Mucosa of descending colon (tissue), 3 donors: ENCODE results near the gene COMMD4. TPM values are rescaled to one million over a fixed set of nuclear protein-coding genes. Genes with fewer than 3 reads are reported as not detected.
"Not testable (repeated sequence)": the region's sequence is repeated elsewhere in the genome, so short reads cannot be mapped to it uniquely, and the experiment has no call there.

Source experiments
- ATAC-seq: fragments of 200-7000 bp; cut with Tn5 transposase; one replicate; pipeline ENCODE4 v1.9.1; 2020; ENCODE audit warnings: mild to moderate bottlenecking, moderate library complexity
- DNase-seq, 3 donors: peaks; one replicate each; pipeline ENCODE4 v3.0.0-alpha.2; 2020
- H3K36me3 ChIP-seq: fragments of 200-600 bp; one replicate; pipeline ENCODE4 v1.8.0; 2021; ENCODE audit warnings: low read depth, mild to moderate bottlenecking
- H3K4me1 ChIP-seq: fragments of 200-600 bp; one replicate; pipeline ENCODE4 v1.8.0; 2021; ENCODE audit warnings: low read depth, mild to moderate bottlenecking
- H3K4me3 ChIP-seq: fragments of 200-600 bp; one replicate; pipeline ENCODE4 v1.8.0; 2021; ENCODE audit warnings: mild to moderate bottlenecking
- H3K9me3 ChIP-seq: fragments of 200-600 bp; one replicate; pipeline ENCODE4 v1.8.0; 2021; ENCODE audit warnings: mild to moderate bottlenecking
- CTCF ChIP-seq: fragments of 200-600 bp; IDR thresholded peaks from one replicate; pipeline ENCODE4 v1.8.0; 2022; ENCODE audit warnings: antibody characterized with exemption, mild to moderate bottlenecking
- intact Hi-C, 2 donors: fragments of 100-400 bp; cut with DNase I in 1 of 2; cut with micrococcal nuclease in 1 of 2; formaldehyde crosslinking; loops; one replicate each; pipeline versions ENCODE4 v1.11.0 to v1.11.1; 2022; cut with DNase I, micrococcal nuclease
- total RNA-seq, 3 donors: library from RNA; stranded (reverse); fragmentation: NEBNext Ultra II Directional in 2 of 3; extraction: Animal tissue kit (Norgen Biotek cat#: 25700) in 2 of 3; gene quantifications; one replicate each; pipeline versions ENCODE4 v1.2.1 to v1.2.4, GENCODE V29; 2021 to 2023
- donor health status: DM: no; HTN: no; CAD: no; lungs with moderate emphysema.
- donor health status: DM: no; HTN: no; CAD: no.
- donor health status: DM: no; HTN: yes; CAD: no.

The COMMD4 gene
- total RNA-seq, 3 donors from 2014 or later, result 57.2 to 84.9 (median 72.3) TPM

- no peaks in the 10 kb centered on the region for H3K9me3 ChIP-seq
- H3K4me3 ChIP-seq, result no peak overlapping the region
- TF ChIP-seq CTCF, result no peak
- DNase-seq (no peak), ATAC-seq (no peak)
- H3K4me1 ChIP-seq, result no peaks in the 10 kb centered on the region
- intact Hi-C loops, result no loop called here
- no peaks in the 10 kb centered on the region for H3K36me3 ChIP-seq
These were observed 6.3 kb upstream of the COMMD4 start for GRCh38 chr15:75329571-75329970.

- H3K36me3 ChIP-seq, H3K4me3 ChIP-seq, H3K9me3 ChIP-seq, ATAC-seq, intact Hi-C loops, DNase-seq: not testable (repeated sequence)
- H3K4me1 ChIP-seq, result peaks cover 12% of the 10 kb centered on the region
These were observed 3.8 kb upstream of the COMMD4 start for GRCh38 chr15:75332093-75332492.

GRCh38 chr15:75333654-75334419 lies 2.0 kb upstream of the COMMD4 start:
- peaks cover 12% of the 10 kb centered on the region for H3K4me1 ChIP-seq
- DNase-seq, intact Hi-C loops, H3K36me3 ChIP-seq, H3K9me3 ChIP-seq, ATAC-seq, H3K4me3 ChIP-seq: not testable (repeated sequence)

- no peaks in the 10 kb centered on the region for H3K9me3 ChIP-seq
- no peak for DNase-seq
- H3K4me3 ChIP-seq, result peak overlapping the region; percentile 59
- ATAC-seq, result no peak
- intact Hi-C loops, result no loop called here
- no peaks in the 10 kb centered on the region for H3K36me3 ChIP-seq
- H3K4me1 ChIP-seq, result peaks cover 12% of the 10 kb centered on the region
- TF ChIP-seq CTCF, result no peak
These were observed 554 bp upstream of the COMMD4 start for GRCh38 chr15:75335313-75335704.

- ATAC-seq, result no peak
- intact Hi-C loops, result no loop called here
- H3K4me3 ChIP-seq, result no peak overlapping the region
- no peak for DNase-seq
- TF ChIP-seq CTCF, result no peak
- H3K4me1 ChIP-seq, result peaks cover 12% of the 10 kb centered on the region
- H3K9me3 ChIP-seq, result no peaks in the 10 kb centered on the region
- H3K36me3 ChIP-seq, result no peaks in the 10 kb centered on the region
These were observed 2.9 kb downstream of the COMMD4 start for GRCh38 chr15:75338661-75339240.

- ATAC-seq, result no peak
- Histone ChIP-seq H3K4me1 (peaks cover 12% of the 10 kb centered on the region), H3K36me3 (no peaks in the 10 kb centered on the region), H3K4me3 (no peak overlapping the region), H3K9me3 (no peaks in the 10 kb centered on the region)
- DNase-seq, result no peak
- no peak for TF ChIP-seq CTCF
- intact Hi-C loops, result no loop called here
These were observed 3.8 kb downstream of the COMMD4 start for GRCh38 chr15:75339531-75340240.
